HG03432 (cell line): ENCODE measurements around the gene ZNF235.
"Not testable (repeated sequence)": the region's sequence is repeated elsewhere in the genome, so short reads cannot be mapped to it uniquely, and the experiment has no call there.

Experiments used
- ATAC-seq: cut with Tn5 transposase; IDR thresholded peaks from one replicate; pipeline ENCODE4 v1.9.1; 2021; ENCODE audit warnings: mild to moderate bottlenecking, moderate library complexity; ENCODE audit not compliant: unreplicated experiment

The ZNF235 gene

DNA sequence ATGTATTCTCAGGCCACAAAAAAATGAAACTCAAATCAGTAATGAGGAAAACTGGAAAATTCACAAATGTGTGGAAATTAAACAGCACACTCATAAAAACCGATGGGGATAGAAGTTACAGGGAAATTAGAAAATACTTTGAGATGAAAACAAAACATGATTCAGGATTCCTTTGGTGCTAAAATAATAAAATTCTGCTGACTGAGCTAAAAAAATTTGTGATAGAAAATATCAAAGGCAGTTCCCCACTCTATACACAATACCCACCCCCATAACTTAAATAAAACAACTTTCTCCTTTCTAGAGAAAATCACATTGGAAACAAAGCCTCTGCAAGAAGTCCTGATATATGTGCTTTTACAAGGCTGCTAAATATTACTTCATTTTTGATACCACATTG, 46.7 kb downstream of the ZNF235 start:
- ATAC-seq: no peak

DNA sequence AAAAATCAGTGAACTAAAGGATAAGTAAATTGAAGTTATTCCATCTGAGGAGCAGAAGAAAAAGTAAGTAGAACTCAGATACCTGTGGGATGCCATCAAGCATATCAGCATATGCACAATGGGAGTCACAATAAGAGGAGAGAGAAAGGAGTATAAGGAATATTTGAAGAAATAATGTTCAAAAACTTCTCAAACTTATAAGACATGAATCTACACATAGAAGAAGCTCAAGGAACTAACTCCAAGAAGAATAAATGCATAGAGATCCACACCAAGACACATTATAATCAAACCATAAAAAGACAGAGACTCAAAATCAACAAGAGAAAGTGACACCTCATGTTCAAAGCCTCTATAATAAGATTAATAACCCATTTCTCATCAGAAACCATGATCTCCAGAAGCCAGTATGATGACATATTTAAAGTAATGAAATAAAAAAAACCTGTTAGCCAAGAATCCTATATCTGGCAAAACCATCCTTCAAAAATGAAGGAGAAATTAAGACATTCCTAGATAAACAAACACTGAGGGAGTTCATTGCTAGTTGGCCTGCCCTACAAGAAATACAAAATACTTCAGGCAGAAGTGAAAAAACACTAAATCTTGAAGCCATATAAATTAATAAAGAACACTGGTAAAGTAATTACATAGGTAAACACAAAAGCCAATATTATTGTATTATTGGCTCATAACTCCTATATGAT, 49.0 kb downstream of the ZNF235 start:
- no peak for ATAC-seq

GRCh38 chr19:44254496-44254895, 50.3 kb downstream of the ZNF235 start:
- ATAC-seq: no peak

DNA sequence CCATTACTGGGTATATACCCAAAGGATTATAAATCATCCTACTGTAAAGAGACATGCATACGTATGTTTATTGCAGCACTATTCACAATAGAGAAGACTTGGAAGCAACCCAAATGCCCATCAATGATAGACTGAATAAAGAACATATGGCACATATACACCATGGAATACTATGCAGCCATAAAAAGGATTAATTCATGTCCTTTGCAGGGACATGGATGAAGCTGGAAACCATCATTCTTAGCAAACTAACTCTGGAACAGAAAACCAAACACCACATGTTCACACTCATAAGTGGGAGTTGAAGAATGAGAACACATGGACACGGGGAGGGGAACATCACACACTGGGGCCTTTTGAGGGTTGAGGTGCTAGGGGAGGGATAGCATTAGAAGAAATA, 51.4 kb downstream of the ZNF235 start:
- not testable (repeated sequence) for ATAC-seq

DNA sequence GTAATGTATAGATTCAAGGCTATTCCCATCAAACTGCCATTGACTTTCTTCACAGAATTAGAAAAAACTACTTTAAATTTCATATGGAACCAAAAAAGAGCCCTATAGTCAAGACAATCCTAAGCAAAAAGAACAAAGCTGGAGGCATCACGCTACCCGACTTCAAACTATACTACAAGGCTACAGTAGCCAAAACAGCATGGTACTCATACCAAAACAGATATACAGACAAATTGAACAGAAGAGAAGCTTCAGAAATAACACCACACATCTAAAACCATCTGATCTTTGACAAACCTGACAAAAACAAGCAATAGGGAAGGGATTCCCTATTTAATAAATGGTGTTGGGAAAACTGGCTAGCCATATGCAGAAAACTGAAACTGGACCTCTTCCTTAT, 52.5 kb downstream of the ZNF235 start:
- not testable (repeated sequence) for ATAC-seq

DNA sequence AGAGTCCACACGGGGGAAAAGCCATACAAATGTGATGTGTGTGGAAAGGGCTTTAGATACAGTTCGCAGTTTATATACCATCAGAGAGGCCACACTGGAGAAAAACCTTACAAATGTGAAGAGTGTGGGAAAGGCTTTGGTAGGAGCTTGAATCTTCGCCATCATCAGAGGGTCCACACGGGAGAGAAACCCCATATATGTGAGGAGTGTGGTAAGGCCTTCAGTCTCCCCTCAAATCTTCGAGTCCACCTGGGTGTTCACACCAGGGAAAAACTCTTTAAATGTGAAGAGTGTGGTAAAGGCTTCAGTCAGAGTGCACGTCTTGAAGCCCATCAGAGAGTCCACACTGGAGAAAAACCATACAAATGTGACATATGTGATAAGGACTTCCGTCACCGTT, 68.4 kb downstream of the ZNF235 start:
- ATAC-seq: no peak
